ENCODE measurements around the gene TRIM15.
"Not testable (repeated sequence)": the region's sequence is repeated elsewhere in the genome, so short reads cannot be mapped to it uniquely, and the experiment has no call there.

TRIM15 gene

GRCh38 chr6:30200551-30201281 lies 37.4 kb downstream of the TRIM15 start:
- no peak for DNase-seq

- no peak for DNase-seq
These were observed 39.0 kb downstream of the TRIM15 start for GRCh38 chr6:30202366-30202765.

GRCh38 chr6:30204116-30204515 lies 40.8 kb downstream of the TRIM15 start:
- DNase-seq: no peak

GRCh38 chr6:30206152-30206551 lies 42.8 kb downstream of the TRIM15 start:
- DNase-seq: no peak

GRCh38 chr6:30206799-30207618 lies 43.7 kb downstream of the TRIM15 start:
- DNase-seq: no peak

- no peak for DNase-seq
These were observed 44.4 kb downstream of the TRIM15 start for GRCh38 chr6:30207619-30208295.

GRCh38 chr6:30211306-30211705 lies 48.0 kb downstream of the TRIM15 start:
- DNase-seq: no peak

- no peak for DNase-seq
These were observed 48.6 kb downstream of the TRIM15 start for GRCh38 chr6:30211899-30212298.

- peak; percentile 89 to 97 for DNase-seq
These were observed 49.7 kb downstream of the TRIM15 start, which contains the start of gene TRIM26 for GRCh38 chr6:30212865-30213666. Gene TRIM26, minus strand, starts transcription at chr6:30213406. Its CDS starts 14,303 bp downstream, at chr6:30199103.

GRCh38 chr6:30213667-30213956 lies 50.3 kb downstream of the TRIM15 start:
- DNase-seq: no peak

GRCh38 chr6:30213957-30214656 lies 50.8 kb downstream of the TRIM15 start:
- DNase-seq: peak; percentile 61 to 67

- no peak for DNase-seq
These were observed 51.3 kb downstream of the TRIM15 start for GRCh38 chr6:30214657-30214982.

GRCh38 chr6:30216096-30216495 lies 52.8 kb downstream of the TRIM15 start:
- DNase-seq: no peak

GRCh38 chr6:30219244-30219643 lies 55.9 kb downstream of the TRIM15 start:
- DNase-seq: peak in 1 of 2 experiments; percentile 39

- DNase-seq: not testable (repeated sequence)
These were observed 58.0 kb downstream of the TRIM15 start for GRCh38 chr6:30221395-30221794.

- not testable (repeated sequence) for DNase-seq
These were observed 58.6 kb downstream of the TRIM15 start for GRCh38 chr6:30221956-30222355.
